OCI-LY3 (cell line): ENCODE data around the gene HS3ST2.

Experiments
- EZH2phosphoT487 ChIP-seq: fragments of 200-600 bp; shearing (Covaris generic); IDR thresholded peaks from 2 replicates; pipeline ENCODE4 v1.6.1; 2018; ENCODE audit warnings: antibody characterized with exemption, mixed run types, low read depth
- TF ChIP-seq, protein P1 (sequence below): fragments of 200-600, 300-600 bp; sonication (generic); IDR thresholded peaks from 2 replicates; pipeline ENCODE4 v1.5.1; 2014; ENCODE audit warnings: antibody characterized with exemption, low read length, low read depth

DNA sequence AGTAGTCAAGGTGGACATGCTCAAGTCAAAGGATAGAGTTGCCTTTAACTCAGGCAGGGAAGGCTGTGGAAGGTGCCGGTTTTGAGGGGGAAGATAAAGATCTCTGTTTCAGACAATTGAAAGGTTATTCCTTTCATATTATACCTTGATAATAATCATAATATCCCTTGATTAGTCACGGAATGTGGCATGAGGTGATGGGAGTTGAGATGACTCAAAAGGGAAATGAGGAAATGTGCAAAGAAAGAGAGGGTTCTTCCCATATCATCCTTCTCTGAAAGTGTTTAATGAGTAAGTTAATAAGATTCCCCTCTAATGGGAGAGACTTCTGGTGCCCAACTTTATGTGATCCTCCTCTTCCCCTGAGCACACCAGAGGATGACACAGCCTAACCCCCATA, 43.1 kb upstream of the HS3ST2 start:
- TF ChIP-seq, protein P1, sequence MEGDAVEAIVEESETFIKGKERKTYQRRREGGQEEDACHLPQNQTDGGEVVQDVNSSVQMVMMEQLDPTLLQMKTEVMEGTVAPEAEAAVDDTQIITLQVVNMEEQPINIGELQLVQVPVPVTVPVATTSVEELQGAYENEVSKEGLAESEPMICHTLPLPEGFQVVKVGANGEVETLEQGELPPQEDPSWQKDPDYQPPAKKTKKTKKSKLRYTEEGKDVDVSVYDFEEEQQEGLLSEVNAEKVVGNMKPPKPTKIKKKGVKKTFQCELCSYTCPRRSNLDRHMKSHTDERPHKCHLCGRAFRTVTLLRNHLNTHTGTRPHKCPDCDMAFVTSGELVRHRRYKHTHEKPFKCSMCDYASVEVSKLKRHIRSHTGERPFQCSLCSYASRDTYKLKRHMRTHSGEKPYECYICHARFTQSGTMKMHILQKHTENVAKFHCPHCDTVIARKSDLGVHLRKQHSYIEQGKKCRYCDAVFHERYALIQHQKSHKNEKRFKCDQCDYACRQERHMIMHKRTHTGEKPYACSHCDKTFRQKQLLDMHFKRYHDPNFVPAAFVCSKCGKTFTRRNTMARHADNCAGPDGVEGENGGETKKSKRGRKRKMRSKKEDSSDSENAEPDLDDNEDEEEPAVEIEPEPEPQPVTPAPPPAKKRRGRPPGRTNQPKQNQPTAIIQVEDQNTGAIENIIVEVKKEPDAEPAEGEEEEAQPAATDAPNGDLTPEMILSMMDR, result no peak
- TF ChIP-seq EZH2phosphoT487, result no peak
